Measurements from ENCODE around the gene LCMT2.
A peak's percentile ranks its signal among the peaks of the same experiment; 100 is the strongest.

Gene LCMT2

GRCh38 chr15:43287254-43287653 is 43.1 kb downstream of the LCMT2 start:
- H3K79me1 ChIP-seq (replicated peaks; ENCODE audit: low read length, poor library complexity, severe bottlenecking) = no peaks in the 10 kb centered on the region
- H3K9me3 ChIP-seq (ENCODE audit: control insufficient read depth, low read length) = no peaks in the 10 kb centered on the region
- H3K9ac ChIP-seq (ENCODE audit: low read length) = no peak overlapping the region
- H3K4me3 ChIP-seq (ENCODE audit: insufficient read depth in 1 of 2, low read depth in 1 of 2, low read length in 2 of 2) = no peak overlapping the region
- no peak for DNase-seq
- H3K4me2 ChIP-seq (ENCODE audit: low read length, poor library complexity, severe bottlenecking) = no peak overlapping the region
- WGBS = 71% methylated on average over 15 of the region's 15 CpGs
- H3K27ac ChIP-seq (ENCODE audit: low read length, poor library complexity, severe bottlenecking) = no peak overlapping the region
- H3K4ac ChIP-seq (ENCODE audit: low read depth in 1 of 2, low read length in 2 of 2) = no peak overlapping the region
- H3K4me1 ChIP-seq (ENCODE audit: control insufficient read depth, insufficient read depth, low read depth, low read length) = no peaks in the 10 kb centered on the region
- no peak overlapping the region for H3K18ac ChIP-seq (ENCODE audit: low read depth in 1 of 2, low read length in 2 of 2)
- H2AFZ ChIP-seq (ENCODE audit: low read depth, low read length) = no peak overlapping the region
- no peak overlapping the region for H2BK15ac ChIP-seq (ENCODE audit: low read depth, poor library complexity, severe bottlenecking)
- H3K36me3 ChIP-seq (ENCODE audit: control insufficient read depth in 1 of 2, insufficient read depth in 2 of 2, low read depth in 1 of 2, low read length in 2 of 2) = no peaks in the 10 kb centered on the region
- no peak overlapping the region for H2BK12ac ChIP-seq (ENCODE audit: low read length in 2 of 2)
- no peak overlapping the region for H3K23ac ChIP-seq (ENCODE audit: low read length in 2 of 2)
- peaks cover 30 to 49% of the 10 kb centered on the region in 2 experiments for H3K27me3 ChIP-seq (ENCODE audit: control insufficient read depth in 1 of 2, insufficient read depth in 1 of 2, low read length in 2 of 2)
- no peak overlapping the region for H4K8ac ChIP-seq (ENCODE audit: low read length)
- no peak overlapping the region for H4K91ac ChIP-seq (ENCODE audit: low read length)
- no peak overlapping the region for H2AK5ac ChIP-seq (ENCODE audit: low read length, severe bottlenecking)
- no peak overlapping the region for H3K14ac ChIP-seq (ENCODE audit: low read length in 2 of 2)
- no peak overlapping the region for H2BK5ac ChIP-seq (ENCODE audit: low read depth, low read length, poor library complexity, severe bottlenecking)
- no peak overlapping the region for H2BK120ac ChIP-seq (ENCODE audit: low read depth, low read length)

GRCh38 chr15:43286074-43286473 is 44.3 kb downstream of the LCMT2 start:
- H2BK120ac ChIP-seq (ENCODE audit: low read depth, low read length) = no peak overlapping the region
- no peak overlapping the region for H3K9ac ChIP-seq (ENCODE audit: low read length)
- 59% methylated on average over 5 of the region's 7 CpGs for WGBS
- H3K14ac ChIP-seq (ENCODE audit: low read length in 2 of 2) = no peak overlapping the region
- no peak overlapping the region for H3K27ac ChIP-seq (ENCODE audit: low read length, poor library complexity, severe bottlenecking)
- H2BK15ac ChIP-seq (ENCODE audit: low read depth, poor library complexity, severe bottlenecking) = no peak overlapping the region
- H3K79me1 ChIP-seq (replicated peaks; ENCODE audit: low read length, poor library complexity, severe bottlenecking) = no peaks in the 10 kb centered on the region
- no peak for DNase-seq
- H3K9me3 ChIP-seq (ENCODE audit: control insufficient read depth, low read length) = no peaks in the 10 kb centered on the region
- no peak overlapping the region for H4K91ac ChIP-seq (ENCODE audit: low read length)
- H2BK5ac ChIP-seq (ENCODE audit: low read depth, low read length, poor library complexity, severe bottlenecking) = no peak overlapping the region
- no peak overlapping the region for H4K8ac ChIP-seq (ENCODE audit: low read length)
- no peak overlapping the region for H3K4me3 ChIP-seq (ENCODE audit: insufficient read depth in 1 of 2, low read depth in 1 of 2, low read length in 2 of 2)
- no peak overlapping the region for H3K23ac ChIP-seq (ENCODE audit: low read length in 2 of 2)
- H3K36me3 ChIP-seq (ENCODE audit: control insufficient read depth in 1 of 2, insufficient read depth in 2 of 2, low read depth in 1 of 2, low read length in 2 of 2) = no peaks in the 10 kb centered on the region
- no peak overlapping the region for H2BK12ac ChIP-seq (ENCODE audit: low read length in 2 of 2)
- no peak overlapping the region for H3K18ac ChIP-seq (ENCODE audit: low read depth in 1 of 2, low read length in 2 of 2)
- H3K4ac ChIP-seq (ENCODE audit: low read depth in 1 of 2, low read length in 2 of 2) = no peak overlapping the region
- H3K4me1 ChIP-seq (ENCODE audit: control insufficient read depth, insufficient read depth, low read depth, low read length) = no peaks in the 10 kb centered on the region
- no peak overlapping the region for H3K4me2 ChIP-seq (ENCODE audit: low read length, poor library complexity, severe bottlenecking)
- no peak overlapping the region for H2AFZ ChIP-seq (ENCODE audit: low read depth, low read length)
- H2AK5ac ChIP-seq (ENCODE audit: low read length, severe bottlenecking) = no peak overlapping the region
- H3K27me3 ChIP-seq (ENCODE audit: control insufficient read depth in 1 of 2, insufficient read depth in 1 of 2, low read length in 2 of 2) = peaks cover 31 to 48% of the 10 kb centered on the region in 2 experiments

- Histone ChIP-seq H2BK5ac (ENCODE audit: low read depth, low read length, poor library complexity, severe bottlenecking) (no peak overlapping the region), H4K8ac (ENCODE audit: low read length) (no peak overlapping the region), H2AFZ (ENCODE audit: low read depth, low read length) (no peak overlapping the region), H3K4me1 (ENCODE audit: control insufficient read depth, insufficient read depth, low read depth, low read length) (no peaks in the 10 kb centered on the region), H2AK5ac (ENCODE audit: low read length, severe bottlenecking) (no peak overlapping the region), H4K91ac (ENCODE audit: low read length) (no peak overlapping the region), H3K4me3 (ENCODE audit: insufficient read depth in 1 of 2, low read depth in 1 of 2, low read length in 2 of 2) (no peak overlapping the region), H3K79me1 (replicated peaks; ENCODE audit: low read length, poor library complexity, severe bottlenecking) (no peaks in the 10 kb centered on the region), H3K27me3 (ENCODE audit: control insufficient read depth in 1 of 2, insufficient read depth in 1 of 2, low read length in 2 of 2) (peaks cover 34 to 53% of the 10 kb centered on the region in 2 experiments), H2BK15ac (ENCODE audit: low read depth, poor library complexity, severe bottlenecking) (no peak overlapping the region), H3K23ac (ENCODE audit: low read length in 2 of 2) (no peak overlapping the region), H3K9me3 (ENCODE audit: control insufficient read depth, low read length) (no peaks in the 10 kb centered on the region), H3K27ac (ENCODE audit: low read length, poor library complexity, severe bottlenecking) (no peak overlapping the region), H3K18ac (ENCODE audit: low read depth in 1 of 2, low read length in 2 of 2) (no peak overlapping the region), H3K9ac (ENCODE audit: low read length) (no peak overlapping the region), H3K14ac (ENCODE audit: low read length in 2 of 2) (no peak overlapping the region), H3K36me3 (ENCODE audit: control insufficient read depth in 1 of 2, insufficient read depth in 2 of 2, low read depth in 1 of 2, low read length in 2 of 2) (no peaks in the 10 kb centered on the region), H2BK120ac (ENCODE audit: low read depth, low read length) (no peak overlapping the region), H3K4me2 (ENCODE audit: low read length, poor library complexity, severe bottlenecking) (no peak overlapping the region), H2BK12ac (ENCODE audit: low read length in 2 of 2) (no peak overlapping the region), H3K4ac (ENCODE audit: low read depth in 1 of 2, low read length in 2 of 2) (no peak overlapping the region)
- 15% methylated on average over 4 of the region's 4 CpGs for WGBS
- peak; percentile 77 for DNase-seq
These were observed 44.8 kb downstream of the LCMT2 start for GRCh38 chr15:43285609-43286037.

DNA sequence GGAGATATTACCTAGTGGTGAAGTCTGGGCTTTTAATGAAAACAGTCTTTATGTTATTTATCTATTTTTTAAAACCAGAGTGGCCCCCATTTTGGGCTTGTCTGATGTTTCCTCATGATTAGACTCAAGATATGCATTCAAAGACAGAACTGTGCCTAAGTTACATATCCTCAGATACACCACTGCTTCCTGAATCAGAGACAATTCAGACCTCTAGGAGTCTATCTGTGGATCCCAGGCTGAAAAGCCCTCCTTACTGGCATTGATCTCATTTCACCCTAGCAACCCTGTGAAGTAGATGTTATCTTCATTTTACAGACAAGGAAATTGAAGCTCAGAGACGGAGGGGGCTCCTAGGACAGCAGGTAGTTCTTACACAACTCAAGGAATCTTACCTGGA is 46.8 kb downstream of the LCMT2 start:
- Histone ChIP-seq H3K27ac (ENCODE audit: low read length, poor library complexity, severe bottlenecking) (no peak overlapping the region), H3K27me3 (ENCODE audit: control insufficient read depth in 1 of 2, insufficient read depth in 1 of 2, low read length in 2 of 2) (peaks cover 52 to 64% of the 10 kb centered on the region in 2 experiments), H3K4me1 (ENCODE audit: control insufficient read depth, insufficient read depth, low read depth, low read length) (no peaks in the 10 kb centered on the region), H3K18ac (ENCODE audit: low read depth in 1 of 2, low read length in 2 of 2) (no peak overlapping the region), H2BK120ac (ENCODE audit: low read depth, low read length) (no peak overlapping the region), H3K4me2 (ENCODE audit: low read length, poor library complexity, severe bottlenecking) (no peak overlapping the region), H3K9me3 (ENCODE audit: control insufficient read depth, low read length) (no peaks in the 10 kb centered on the region), H2AFZ (ENCODE audit: low read depth, low read length) (no peak overlapping the region), H2BK15ac (ENCODE audit: low read depth, poor library complexity, severe bottlenecking) (no peak overlapping the region), H4K8ac (ENCODE audit: low read length) (no peak overlapping the region), H3K79me1 (replicated peaks; ENCODE audit: low read length, poor library complexity, severe bottlenecking) (no peaks in the 10 kb centered on the region), H3K4ac (ENCODE audit: low read depth in 1 of 2, low read length in 2 of 2) (no peak overlapping the region), H2BK12ac (ENCODE audit: low read length in 2 of 2) (no peak overlapping the region), H3K23ac (ENCODE audit: low read length in 2 of 2) (no peak overlapping the region), H4K91ac (ENCODE audit: low read length) (no peak overlapping the region), H3K9ac (ENCODE audit: low read length) (no peak overlapping the region), H2BK5ac (ENCODE audit: low read depth, low read length, poor library complexity, severe bottlenecking) (no peak overlapping the region), H3K14ac (ENCODE audit: low read length in 2 of 2) (no peak overlapping the region), H3K4me3 (ENCODE audit: insufficient read depth in 1 of 2, low read depth in 1 of 2, low read length in 2 of 2) (no peak overlapping the region), H2AK5ac (ENCODE audit: low read length, severe bottlenecking) (no peak overlapping the region), H3K36me3 (ENCODE audit: control insufficient read depth in 1 of 2, insufficient read depth in 2 of 2, low read depth in 1 of 2, low read length in 2 of 2) (no peaks in the 10 kb centered on the region)
- 74% methylated on average over 1 of the region's 1 CpG for WGBS
- DNase-seq = no peak

Measured in mesenchymal stem cell (in vitro differentiated cells and primary cell).